Loucy (cell line): Measurements from ENCODE around the gene KRT33B.

ENCODE experiments used
- H2AFZ ChIP-seq: fragments of 200-600 bp; sonication (generic); 2 replicates; pipeline ENCODE4 v1.6.0; 2016; ENCODE audit warnings: antibody characterized with exemption, mild to moderate bottlenecking, low read length, moderate library complexity
- H3F3A ChIP-seq: fragments of 200-600 bp; 2 replicates; pipeline ENCODE4 v1.6.0; 2016; ENCODE audit warnings: antibody characterized with exemption, low read depth, mild to moderate bottlenecking
- H3K27me3 ChIP-seq: fragments of 200-600 bp; sonication (generic); 2 replicates; pipeline ENCODE4 v1.6.1; 2014; ENCODE audit warnings: low read length, mild to moderate bottlenecking; ENCODE audit not compliant: insufficient read depth, poor library complexity, severe bottlenecking
- H3K36me3 ChIP-seq: fragments of 200-600 bp; sonication (generic); 2 replicates; pipeline ENCODE4 v1.6.1; 2016; ENCODE audit warnings: low read length; ENCODE audit not compliant: insufficient read depth
- H3K4me1 ChIP-seq: fragments of 200-600 bp; sonication (generic); 2 replicates; pipeline ENCODE4 v1.5.1; 2014; ENCODE audit warnings: low read length, mild to moderate bottlenecking; ENCODE audit not compliant: insufficient read depth, poor library complexity, severe bottlenecking
- H3K4me2 ChIP-seq: fragments of 200-600 bp; sonication (generic); 2 replicates; pipeline ENCODE4 v1.6.0; 2014; ENCODE audit warnings: antibody characterized with exemption, low read length, low read depth, mild to moderate bottlenecking; ENCODE audit not compliant: poor library complexity, severe bottlenecking
- H3K4me3 ChIP-seq: fragments of 200-600 bp; sonication (generic); 2 replicates; pipeline ENCODE4 v1.5.1; 2014; ENCODE audit warnings: low read length, mild to moderate bottlenecking, mixed read lengths; ENCODE audit not compliant: poor library complexity, severe bottlenecking
- H3K79me2 ChIP-seq: fragments of 200-600 bp; sonication (generic); 2 replicates; pipeline ENCODE4 v1.6.1; 2014; ENCODE audit warnings: low read length; ENCODE audit not compliant: insufficient read depth
- H3K9ac ChIP-seq: fragments of 200-600 bp; sonication (generic); 2 replicates; pipeline ENCODE4 v1.6.0; 2014; ENCODE audit warnings: mild to moderate bottlenecking, low read depth, low read length, moderate library complexity; ENCODE audit not compliant: poor library complexity, severe bottlenecking
- H3K9me2 ChIP-seq: fragments of 200-600 bp; sonication (generic); replicated peaks from 2 replicates; pipeline ENCODE4 v1.6.1; 2016; ENCODE audit warnings: low read depth, low read length, mixed read lengths
- H3K9me3 ChIP-seq: fragments of 200-600 bp; sonication (generic); 2 replicates; pipeline ENCODE4 v1.6.1; 2014; ENCODE audit warnings: mild to moderate bottlenecking, antibody characterized with exemption, low read length, low read depth; ENCODE audit not compliant: insufficient read depth
- H4K20me1 ChIP-seq: fragments of 200-600 bp; sonication (generic); 2 replicates; pipeline ENCODE4 v1.6.0; 2014; ENCODE audit warnings: antibody characterized with exemption, low read length, mild to moderate bottlenecking; ENCODE audit not compliant: insufficient read depth, poor library complexity, severe bottlenecking
- CTCF ChIP-seq: fragments of 200-600 bp; sonication (generic); conservative IDR thresholded peaks from 2 replicates; pipeline ENCODE4 v1.5.1; 2014; ENCODE audit warnings: mild to moderate bottlenecking, antibody characterized with exemption, low read length
- EZH2phosphoT487 ChIP-seq: fragments of 200-600 bp; IDR thresholded peaks from 2 replicates; pipeline ENCODE4 v1.6.1; 2018; ENCODE audit warnings: antibody characterized with exemption, mild to moderate bottlenecking, moderate library complexity, borderline replicate concordance

The KRT33B gene

GRCh38 chr17:41325126-41325525, 44.5 kb downstream of the KRT33B start:
- no peaks in the 10 kb centered on the region for H3K27me3 ChIP-seq
- no peak overlapping the region for H3K4me2 ChIP-seq
- H3K36me3 ChIP-seq, result no peaks in the 10 kb centered on the region
- H3F3A ChIP-seq, result no peaks in the 10 kb centered on the region
- no peaks in the 10 kb centered on the region for H3K4me1 ChIP-seq
- no peaks in the 10 kb centered on the region for H4K20me1 ChIP-seq
- TF ChIP-seq CTCF (no peak), EZH2phosphoT487 (no peak)
- H3K9me3 ChIP-seq, result 0 out of 2 replicates have a peak, but pooled peaks cover 2% of the 10 kb centered on the region
- no peaks in the 10 kb centered on the region for H3K79me2 ChIP-seq
- H3K9me2 ChIP-seq, result no peaks in the 10 kb centered on the region
- H2AFZ ChIP-seq, result no peak overlapping the region
- no peak overlapping the region for H3K4me3 ChIP-seq
- no peak overlapping the region for H3K9ac ChIP-seq

GRCh38 chr17:41324180-41325075, 45.2 kb downstream of the KRT33B start:
- Histone ChIP-seq H3K27me3 (no peaks in the 10 kb centered on the region), H3K79me2 (no peaks in the 10 kb centered on the region), H3K9me2 (no peaks in the 10 kb centered on the region), H3K9me3 (peaks cover 8% of the 10 kb centered on the region), H3K9ac (no peak overlapping the region), H4K20me1 (no peaks in the 10 kb centered on the region), H2AFZ (no peak overlapping the region), H3K4me1 (no peaks in the 10 kb centered on the region), H3K4me2 (no peak overlapping the region), H3F3A (no peaks in the 10 kb centered on the region), H3K36me3 (no peaks in the 10 kb centered on the region), H3K4me3 (no peak overlapping the region)
- no peak for TF ChIP-seq EZH2phosphoT487
- peak; percentile 57 for TF ChIP-seq CTCF

GRCh38 chr17:41322903-41323895, 46.4 kb downstream of the KRT33B start:
- H3K4me3 ChIP-seq, result no peak overlapping the region
- H3K9me2 ChIP-seq, result no peaks in the 10 kb centered on the region
- TF ChIP-seq CTCF (no peak), EZH2phosphoT487 (no peak)
- H3K36me3 ChIP-seq, result no peaks in the 10 kb centered on the region
- no peak overlapping the region for H2AFZ ChIP-seq
- no peaks in the 10 kb centered on the region for H3F3A ChIP-seq
- peaks cover 9% of the 10 kb centered on the region for H3K9me3 ChIP-seq
- no peaks in the 10 kb centered on the region for H3K27me3 ChIP-seq
- no peaks in the 10 kb centered on the region for H3K4me1 ChIP-seq
- no peaks in the 10 kb centered on the region for H3K79me2 ChIP-seq
- no peak overlapping the region for H3K9ac ChIP-seq
- H4K20me1 ChIP-seq, result no peaks in the 10 kb centered on the region
- no peak overlapping the region for H3K4me2 ChIP-seq
